ENCODE data around the gene DST.

The DST gene

DNA sequence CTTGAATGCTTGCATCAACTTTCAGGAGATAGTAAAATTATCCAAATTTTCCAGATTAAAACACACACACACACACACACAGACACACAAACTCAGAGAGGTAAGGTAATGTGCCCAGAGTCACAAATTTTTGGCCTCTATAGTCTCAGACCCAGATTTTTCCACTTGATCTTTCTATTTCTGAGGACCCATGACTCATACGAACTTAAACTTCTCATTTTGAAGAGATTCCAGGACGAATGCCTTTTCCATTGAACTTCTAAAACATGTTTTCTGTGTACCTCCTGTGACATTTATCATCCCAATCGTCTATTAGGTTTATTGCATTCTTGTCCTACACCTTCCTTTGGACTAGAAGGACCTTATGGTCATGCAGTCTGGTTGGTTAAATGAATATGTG, 222.4 kb downstream of the DST start:
- DNase-seq = no peak

DNA sequence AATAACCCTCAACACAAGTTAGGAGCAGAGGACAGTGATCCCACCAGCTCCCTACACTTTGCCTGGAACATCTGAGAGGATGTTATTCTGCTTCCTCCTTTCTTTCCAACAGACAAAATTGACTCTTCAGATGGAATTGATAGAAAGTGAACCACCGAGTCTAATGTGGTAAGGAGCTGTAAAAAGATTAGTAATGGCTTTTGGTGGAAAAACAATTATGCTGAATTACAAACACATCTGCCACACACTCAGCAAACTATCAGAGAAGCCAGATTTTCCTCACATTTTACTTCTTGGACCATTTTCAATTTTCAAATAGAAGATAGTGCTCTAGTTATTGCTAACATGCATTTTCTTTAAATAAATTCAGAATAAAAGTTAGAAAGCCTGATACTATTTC, 223.5 kb downstream of the DST start:
- no peak for DNase-seq

DNA sequence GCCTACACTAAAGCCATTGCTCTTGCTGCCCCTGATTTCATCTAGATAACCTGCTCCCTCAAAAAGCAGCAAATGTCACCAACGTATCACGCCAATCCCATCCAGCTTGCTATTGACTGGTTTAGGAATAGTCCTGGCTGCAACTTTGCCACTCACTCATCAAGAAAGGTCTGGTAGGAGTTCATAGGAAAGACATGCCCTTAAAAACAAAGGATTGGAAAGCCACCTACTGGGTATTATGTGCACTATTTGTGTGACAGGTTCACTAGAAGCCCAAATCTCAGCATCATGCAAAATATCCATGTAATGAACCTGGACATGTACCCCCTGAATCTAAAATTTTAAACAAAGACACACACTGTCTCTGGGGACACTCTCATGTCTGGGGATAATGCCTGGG, 224.9 kb downstream of the DST start:
- no peak for DNase-seq

DNA sequence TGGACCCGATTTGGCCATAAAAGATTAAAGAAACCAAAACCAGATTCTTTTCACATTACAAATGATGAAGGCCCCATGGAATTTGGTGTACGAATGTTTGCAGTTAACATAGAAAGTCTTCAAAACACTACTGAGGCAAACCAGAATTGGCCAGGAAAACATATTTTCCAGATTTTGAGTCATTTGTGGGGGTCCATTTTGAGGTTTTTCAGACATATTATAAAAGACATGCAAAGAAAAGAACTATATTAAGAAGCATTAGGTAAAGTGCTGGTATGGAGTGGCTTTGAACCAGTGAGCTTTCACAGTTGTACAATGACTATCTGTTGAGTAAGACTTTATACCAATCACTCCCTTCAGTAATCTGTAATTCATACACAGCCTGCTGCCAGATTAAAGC, 226.4 kb downstream of the DST start:
- DNase-seq = no peak

DNA sequence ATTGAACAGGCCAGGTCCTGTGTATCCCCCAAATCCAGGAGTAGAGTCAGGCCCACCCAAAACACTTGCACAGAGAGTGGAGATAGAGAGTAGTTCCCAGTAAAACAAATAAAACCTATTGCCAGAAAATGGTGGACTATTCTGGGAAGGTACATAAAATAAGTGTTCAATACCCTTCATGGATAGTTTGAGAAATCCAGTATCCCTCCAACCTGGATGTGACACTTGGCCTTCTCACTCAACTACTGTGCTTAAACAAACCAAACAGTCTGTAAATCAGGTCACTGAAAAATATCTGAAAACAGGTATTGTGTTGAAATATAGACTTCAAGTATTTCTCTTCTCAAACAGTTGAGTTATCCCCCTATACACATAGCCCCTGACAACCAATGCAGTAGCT, 233.7 kb downstream of the DST start:
- DNase-seq = no peak

All from GDM1 (cell line).